LNCaP clone FGC (cell line): ENCODE measurements around the gene PDCD10.

Experiments
- DNase-seq: peaks from one replicate; pipeline ENCODE4 v3.0.0-alpha.2; 2011; ENCODE audit warnings: low read depth
- H3K4me3 ChIP-seq: 2 replicates; pipeline ENCODE4 v1.5.1; 2011; ENCODE audit warnings: mild to moderate bottlenecking, low read depth, low read length, control low read depth
- CTCF ChIP-seq: IDR thresholded peaks from 2 replicates; pipeline ENCODE4 v1.5.1; 2012; ENCODE audit warnings: mild to moderate bottlenecking; ENCODE audit not compliant: control insufficient read depth, insufficient read depth; ENCODE audit errors: extremely low read depth

The PDCD10 gene

GRCh38 chr3:167762296-167762695 is 27.6 kb upstream of the PDCD10 start:
- no peak overlapping the region for H3K4me3 ChIP-seq
- TF ChIP-seq CTCF, result no peak
- DNase-seq, result no peak

- no peak for DNase-seq
- H3K4me3 ChIP-seq, result no peak overlapping the region
- no peak for TF ChIP-seq CTCF
Observed at GRCh38 chr3:167761302-167761701, 26.6 kb upstream of the PDCD10 start.

GRCh38 chr3:167754049-167754448 is 19.4 kb upstream of the PDCD10 start:
- no peak for TF ChIP-seq CTCF
- no peak for DNase-seq
- H3K4me3 ChIP-seq, result no peak overlapping the region

- no peak for DNase-seq
- H3K4me3 ChIP-seq, result no peak overlapping the region
- no peak for TF ChIP-seq CTCF
Observed at GRCh38 chr3:167750272-167750971, 15.7 kb upstream of the PDCD10 start.

- no peak overlapping the region for H3K4me3 ChIP-seq
- DNase-seq, result no peak
- no peak for TF ChIP-seq CTCF
Observed at GRCh38 chr3:167749728-167750127, 15.0 kb upstream of the PDCD10 start.

GRCh38 chr3:167749209-167749608 is 14.5 kb upstream of the PDCD10 start:
- TF ChIP-seq CTCF, result no peak
- DNase-seq, result no peak
- no peak overlapping the region for H3K4me3 ChIP-seq

GRCh38 chr3:167743799-167744198 is 9.1 kb upstream of the PDCD10 start:
- DNase-seq, result no peak

More at GRCh38 chr3:167743799-167744198, 9.1 kb upstream of the PDCD10 start:
- no peak for TF ChIP-seq CTCF
- no peak overlapping the region for H3K4me3 ChIP-seq
